H1 (cell line): ENCODE measurements around the gene MAD2L2. TPM values are rescaled to one million over a fixed set of nuclear protein-coding genes. Genes with fewer than 3 reads are reported as not detected.

ENCODE experiments used
- BACH1 ChIP-seq: IDR thresholded peaks from 2 replicates; pipeline ENCODE4 v1.6.1; 2012; ENCODE audit warnings: low read length, improper control_type of control experiment
- CREB1 ChIP-seq: IDR thresholded peaks from 2 replicates; pipeline ENCODE4 v1.6.1; 2012; ENCODE audit warnings: inconsistent platforms
- CTBP2 ChIP-seq: IDR thresholded peaks from 2 replicates; pipeline ENCODE4 v1.7.0; 2011; ENCODE audit warnings: borderline replicate concordance, mild to moderate bottlenecking, moderate library complexity, mixed read lengths, low read length; ENCODE audit not compliant: insufficient read depth, insufficient read length
- GTF2F1 ChIP-seq: IDR thresholded peaks from 2 replicates; pipeline ENCODE4 v1.6.1; 2012; ENCODE audit warnings: low read depth, low read length, improper control_type of control experiment, borderline replicate concordance
- JUN ChIP-seq: IDR thresholded peaks from 2 replicates; pipeline ENCODE4 v1.6.1; 2011; ENCODE audit warnings: low read depth, mild to moderate bottlenecking, improper control_type of control experiment, low read length
- MAFK ChIP-seq: IDR thresholded peaks from 2 replicates; pipeline ENCODE4 v1.6.1; 2012; ENCODE audit warnings: low read depth, mild to moderate bottlenecking, improper control_type of control experiment, low read length
- SP2 ChIP-seq: IDR thresholded peaks from 2 replicates; pipeline ENCODE4 v1.6.1; 2012; ENCODE audit warnings: mild to moderate bottlenecking, low read length, inconsistent platforms
- polyA plus RNA-seq, 7 experiments: library from polyadenylated mRNA; depleted of rRNA in 3 of 7; stranded (reverse) in 5 of 7; unstranded in 2 of 7; fragments of >200 nt in 5 of 7; fragments of 200-250 nt in 2 of 7; gene quantifications; 1 replicate in 5 of 7; 2 replicates in 1 of 7; 4 replicates in 1 of 7; pipeline versions ENCODE4 v1.2.1 to v1.2.3, GENCODE V29; 2011 to 2013; ENCODE audit warnings: missing spikeins in 2 of 7, mixed read lengths in 2 of 7
- total RNA-seq: library from RNA; stranded (reverse); fragmentation: NEBNext Ultra II Directional; extraction: Animal tissue kit (Norgen Biotek cat#: 25700); gene quantifications from 2 replicates; pipeline ENCODE4 v1.2.1, GENCODE V29; 2021
- TF ChIP-seq, protein P1 (sequence below), 3 experiments: IDR thresholded peaks; 1 replicate in 2 of 3; 2 replicates in 1 of 3; pipeline versions ENCODE4 v1.5.1 to v1.6.1; 2011; ENCODE audit warnings: low read length in 3 of 3, mild to moderate bottlenecking in 3 of 3, inconsistent platforms in 2 of 3, low read depth in 1 of 3, moderate library complexity in 1 of 3; ENCODE audit not compliant: insufficient read depth in 1 of 3; ENCODE audit errors: control extremely low read depth in 1 of 3

MAD2L2 gene
- total and polyA plus RNA-seq, 2 of the 8 experiments (the other 6 are each of a cell fraction or from before 2014, with no cell fraction given), result 310 to 469 TPM

DNA sequence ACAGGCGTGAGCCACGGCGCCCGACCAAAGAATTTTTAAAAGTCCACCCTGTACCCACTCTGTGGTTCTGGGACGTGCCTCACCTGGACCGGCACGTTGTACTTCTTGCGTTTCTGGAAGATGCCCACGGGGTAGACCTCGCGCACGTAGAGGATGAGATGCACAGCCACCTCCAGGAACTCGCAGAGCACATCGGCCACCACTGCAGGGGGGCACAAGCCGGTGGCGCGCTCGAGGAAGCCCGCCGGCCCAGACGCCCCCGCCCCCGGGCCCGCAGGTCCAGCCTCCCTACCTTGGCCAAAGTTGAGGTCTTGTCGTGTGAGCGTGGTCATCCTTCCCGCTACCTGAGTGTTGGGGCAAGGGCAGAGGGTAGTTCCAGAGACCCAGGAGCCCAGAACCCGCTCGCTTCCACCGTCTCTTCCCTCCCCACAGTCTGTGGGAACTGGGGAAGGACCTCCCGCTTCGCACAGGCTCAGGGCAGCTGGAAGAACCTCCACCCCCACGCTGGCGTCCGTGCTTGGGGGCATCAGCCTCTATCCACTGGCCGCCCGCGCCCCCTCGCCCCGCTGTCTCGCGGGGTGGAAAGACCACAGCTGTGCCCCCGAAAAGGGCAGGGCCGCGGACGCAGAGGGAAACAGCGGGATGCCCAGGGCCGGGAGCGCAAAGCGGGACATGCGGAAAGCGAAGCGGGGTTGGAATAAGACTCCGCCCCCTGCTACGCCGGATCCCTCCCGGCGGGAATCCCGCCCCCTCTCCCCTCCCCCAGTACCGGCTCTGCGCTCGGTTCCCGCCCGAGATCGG lies 478 bp downstream of the MAD2L2 start (continued):
- TF ChIP-seq, protein P1, sequence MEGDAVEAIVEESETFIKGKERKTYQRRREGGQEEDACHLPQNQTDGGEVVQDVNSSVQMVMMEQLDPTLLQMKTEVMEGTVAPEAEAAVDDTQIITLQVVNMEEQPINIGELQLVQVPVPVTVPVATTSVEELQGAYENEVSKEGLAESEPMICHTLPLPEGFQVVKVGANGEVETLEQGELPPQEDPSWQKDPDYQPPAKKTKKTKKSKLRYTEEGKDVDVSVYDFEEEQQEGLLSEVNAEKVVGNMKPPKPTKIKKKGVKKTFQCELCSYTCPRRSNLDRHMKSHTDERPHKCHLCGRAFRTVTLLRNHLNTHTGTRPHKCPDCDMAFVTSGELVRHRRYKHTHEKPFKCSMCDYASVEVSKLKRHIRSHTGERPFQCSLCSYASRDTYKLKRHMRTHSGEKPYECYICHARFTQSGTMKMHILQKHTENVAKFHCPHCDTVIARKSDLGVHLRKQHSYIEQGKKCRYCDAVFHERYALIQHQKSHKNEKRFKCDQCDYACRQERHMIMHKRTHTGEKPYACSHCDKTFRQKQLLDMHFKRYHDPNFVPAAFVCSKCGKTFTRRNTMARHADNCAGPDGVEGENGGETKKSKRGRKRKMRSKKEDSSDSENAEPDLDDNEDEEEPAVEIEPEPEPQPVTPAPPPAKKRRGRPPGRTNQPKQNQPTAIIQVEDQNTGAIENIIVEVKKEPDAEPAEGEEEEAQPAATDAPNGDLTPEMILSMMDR (IDR thresholded peaks at IDR 0.05; ENCODE audit: control extremely low read depth in 1 of 3, insufficient read depth in 1 of 3, low read depth in 1 of 3, low read length in 3 of 3), result no peak
- TF ChIP-seq CTBP2, result no peak
- no peak for TF ChIP-seq BACH1
- TF ChIP-seq SP2, result no peak
- no peak for TF ChIP-seq GTF2F1
- TF ChIP-seq CREB1, result no peak
- no peak for TF ChIP-seq JUN
- TF ChIP-seq MAFK, result no peak
